SK-N-SH (cell line): ENCODE data around the gene FGGY. TPM values are rescaled to one million over a fixed set of nuclear protein-coding genes. Genes with fewer than 3 reads are reported as not detected.

Experiments used
- CTCF ChIA-PET: fragments of 300-600, 350-600 bp; formaldehyde crosslinking; extraction: SDS; loops from one replicate; lab custom pipeline; 2021; lab: Yijun Ruan, JAX
- POLR2A ChIA-PET: fragments of 350-600 bp; sonication (Branson Sonifier 250); formaldehyde crosslinking; extraction: SDS; loops from one replicate; lab custom pipeline; 2020; ENCODE audit warnings: antibody characterized with exemption, inconsistent platforms; lab: Yijun Ruan, JAX
- DNase-seq: peaks from one replicate; pipeline ENCODE4 v3.0.0; 2012
- H2AFZ ChIP-seq: fragments of 200-600 bp; sonication (generic); 2 replicates; pipeline ENCODE4 v1.8.1; 2016; ENCODE audit warnings: antibody characterized with exemption, mild to moderate bottlenecking, low read depth
- H3F3A ChIP-seq: fragments of 200-600 bp; sonication (generic); replicated peaks from 2 replicates; pipeline ENCODE3; 2016; ENCODE audit warnings: antibody characterized with exemption, mild to moderate bottlenecking; ENCODE audit not compliant: insufficient read depth
- H3K27ac ChIP-seq, 2 experiments: fragments of 200-500 bp in 1 of 2; fragments of 200-600 bp in 1 of 2; sonication (Bioruptor generic) in 1 of 2; sonication (generic), shearing (Covaris generic) in 1 of 2; 2 replicates each; pipeline versions ENCODE4 v1.5.1 to v1.6.1; 2014 to 2016; ENCODE audit warnings: low read depth in 2 of 2, inconsistent platforms in 1 of 2, low read length in 1 of 2, mild to moderate bottlenecking in 1 of 2, mixed read lengths in 1 of 2
- H3K27me3 ChIP-seq: fragments of 200-600 bp; sonication (generic), shearing (Covaris generic); 2 replicates; pipeline ENCODE4 v1.6.1; 2016; ENCODE audit warnings: mixed run types; ENCODE audit not compliant: insufficient read depth
- H3K36me3 ChIP-seq, 2 experiments: fragments of 200-500 bp in 1 of 2; fragments of 200-600 bp in 1 of 2; sonication (Bioruptor generic) in 1 of 2; sonication (generic) in 1 of 2; replicated peaks in 1 of 2; 2 replicates each; pipeline versions ENCODE3 to v1.5.1; 2014 to 2016; ENCODE audit warnings: low read length in 1 of 2, mild to moderate bottlenecking in 1 of 2; ENCODE audit not compliant: insufficient read depth in 2 of 2, control insufficient read depth in 1 of 2
- H3K4me1 ChIP-seq, 2 experiments: fragments of 200-500 bp in 1 of 2; fragments of 200-600 bp in 1 of 2; sonication (Bioruptor generic) in 1 of 2; sonication (generic), shearing (Covaris generic) in 1 of 2; 2 replicates each; pipeline versions ENCODE4 v1.5.1 to v1.6.1; 2014 to 2016; ENCODE audit warnings: low read depth in 1 of 2, low read length in 1 of 2, mixed run types in 1 of 2; ENCODE audit not compliant: insufficient read depth in 2 of 2, control insufficient read depth in 1 of 2
- H3K4me2 ChIP-seq: fragments of 200-600 bp; sonication (generic), shearing (Covaris generic); 2 replicates; pipeline ENCODE4 v1.6.1; 2017; ENCODE audit warnings: mixed run types
- H3K4me3 ChIP-seq, 2 experiments: fragments of 200-500 bp in 1 of 2; fragments of 200-600 bp in 1 of 2; sonication (Bioruptor generic) in 1 of 2; sonication (generic), shearing (Covaris generic) in 1 of 2; 2 replicates each; pipeline versions ENCODE4 v1.5.1 to v1.8.1; 2014 to 2016; ENCODE audit warnings: low read depth in 2 of 2, inconsistent platforms in 1 of 2, low read length in 1 of 2, mild to moderate bottlenecking in 1 of 2, mixed read lengths in 1 of 2, moderate library complexity in 1 of 2
- H3K79me2 ChIP-seq: fragments of 200-600 bp; sonication (generic); 2 replicates; pipeline ENCODE4 v1.8.1; 2017; ENCODE audit warnings: mild to moderate bottlenecking; ENCODE audit not compliant: insufficient read depth
- H3K9ac ChIP-seq: fragments of 200-600 bp; sonication (generic); 2 replicates; pipeline ENCODE4 v1.6.1; 2017; ENCODE audit warnings: mixed run types
- H3K9me2 ChIP-seq: fragments of 200-600 bp; sonication (generic); 2 replicates; pipeline ENCODE4 v1.6.1; 2017; ENCODE audit warnings: mixed run types
- H3K9me3 ChIP-seq: fragments of 200-600 bp; sonication (generic); 2 replicates; pipeline ENCODE4 v1.6.1; 2017; ENCODE audit warnings: mixed run types, mild to moderate bottlenecking, moderate library complexity
- H4K20me1 ChIP-seq: fragments of 200-600 bp; sonication (generic); 2 replicates; pipeline ENCODE4 v1.6.1; 2017; ENCODE audit warnings: mild to moderate bottlenecking, mixed run types; ENCODE audit not compliant: insufficient read depth
- EP300 ChIP-seq, 2 experiments: IDR thresholded peaks; 2 replicates each; pipeline versions ENCODE4 v1.4.0 to v1.6.1; 2012; ENCODE audit warnings: borderline replicate concordance in 1 of 2, low read depth in 1 of 2, low read length in 1 of 2
- FOXJ3 ChIP-seq: sonication (generic); formaldehyde crosslinking; IDR thresholded peaks from 2 replicates; pipeline ENCODE4 v1.5.1; 2020; ENCODE audit warnings: mild to moderate bottlenecking, missing genetic modification reagents
- FOXM1 ChIP-seq: IDR thresholded peaks from 2 replicates; pipeline ENCODE4 v1.4.0; 2012; ENCODE audit warnings: low read depth, mild to moderate bottlenecking
- GABPA ChIP-seq: IDR thresholded peaks from 2 replicates; pipeline ENCODE4 v1.4.0; 2012; ENCODE audit warnings: low read depth, mild to moderate bottlenecking
- MEF2A ChIP-seq: IDR thresholded peaks from 2 replicates; pipeline ENCODE4 v1.4.0; 2012; ENCODE audit warnings: low read depth, borderline replicate concordance
- MXI1 ChIP-seq: IDR thresholded peaks from 2 replicates; pipeline ENCODE4 v1.6.1; 2012; ENCODE audit warnings: mild to moderate bottlenecking, low read depth, low read length, improper control_type of control experiment
- NFIC ChIP-seq: IDR thresholded peaks from 2 replicates; pipeline ENCODE4 v1.4.0; 2012; ENCODE audit warnings: borderline replicate concordance
- NRF1 ChIP-seq: IDR thresholded peaks from 2 replicates; pipeline ENCODE4 v1.6.1; 2012; ENCODE audit warnings: low read depth, mild to moderate bottlenecking, low read length
- PBX3 ChIP-seq: IDR thresholded peaks from 2 replicates; pipeline ENCODE4; 2012
- POLR2AphosphoS5 ChIP-seq: IDR thresholded peaks from 2 replicates; pipeline ENCODE4 v1.6.1; 2012; ENCODE audit warnings: low read depth, low read length
- REST ChIP-seq: IDR thresholded peaks from 2 replicates; pipeline ENCODE4 v1.6.1; 2012; ENCODE audit warnings: mild to moderate bottlenecking, low read depth, low read length, moderate library complexity
- RXRA ChIP-seq: IDR thresholded peaks from 2 replicates; pipeline ENCODE4 v1.4.0; 2012; ENCODE audit warnings: low read depth, mild to moderate bottlenecking, borderline replicate concordance
- SIN3A ChIP-seq: IDR thresholded peaks from 2 replicates; pipeline ENCODE4 v1.6.1; 2012; ENCODE audit warnings: low read depth, mild to moderate bottlenecking, low read length, moderate library complexity, borderline replicate concordance
- TAF1 ChIP-seq: IDR thresholded peaks from 2 replicates; pipeline ENCODE4 v1.6.1; 2012; ENCODE audit warnings: low read depth, mild to moderate bottlenecking, low read length, moderate library complexity, borderline replicate concordance
- TCF12 ChIP-seq: IDR thresholded peaks from 2 replicates; pipeline ENCODE4 v1.4.0; 2012
- TEAD4 ChIP-seq: IDR thresholded peaks from 2 replicates; pipeline ENCODE4 v1.4.0; 2012; ENCODE audit warnings: mild to moderate bottlenecking, borderline replicate concordance; ENCODE audit not compliant: insufficient read depth
- USF1 ChIP-seq: IDR thresholded peaks from 2 replicates; pipeline ENCODE4 v1.4.0; 2012; ENCODE audit warnings: low read depth, borderline replicate concordance
- USF2 ChIP-seq: fragments of 150-350 bp; IDR thresholded peaks from 2 replicates; pipeline ENCODE4 v1.6.1; 2017; ENCODE audit warnings: antibody characterized with exemption, low read length, low read depth, borderline replicate concordance
- ZBTB33 ChIP-seq: IDR thresholded peaks from 2 replicates; pipeline ENCODE4 v1.4.0; 2012; ENCODE audit warnings: low read depth, borderline replicate concordance
- WGBS: methylation state at CpG from one replicate; pipeline ENCODE4 v1.1.6; 2017; ENCODE audit warnings: low lambda C conversion rate; 5-methylcytosine and 5-hydroxymethylcytosine counted together
- polyA plus RNA-seq, 3 experiments: library from polyadenylated mRNA; depleted of rRNA; stranded (reverse); fragments of >200 nt; gene quantifications; 2 replicates each; pipeline ENCODE4 v1.2.3, GENCODE V29; 2012

FGGY gene
- polyA plus RNA-seq, 1 of the 3 experiments (the other 2 are of a cell fraction): 10.3 TPM

- TF ChIP-seq REST (no peak), NRF1 (no peak), FOXJ3 (CRISPR knock-in tag) (no peak), POLR2AphosphoS5 (no peak), PBX3 (no peak), USF1 (no peak), TCF12 (no peak), RXRA (no peak), SIN3A (no peak), GABPA (no peak), NFIC (no peak), TAF1 (no peak)
- TF ChIP-seq, all 33 proteins: peak for 0
Observed at GRCh38 chr1:59384443-59384842, 87.5 kb downstream of the FGGY start (continued).

GRCh38 chr1:59388191-59388590 lies 91.3 kb downstream of the FGGY start:
- H2AFZ ChIP-seq: no peak overlapping the region
- H3K79me2 ChIP-seq: no peaks in the 10 kb centered on the region
- POLR2A ChIA-PET: no interaction called here
- WGBS: 95% methylated on average over 3 of the region's 3 CpGs
- no peaks in the 10 kb centered on the region for H4K20me1 ChIP-seq
- H3K4me3 ChIP-seq: no peak overlapping the region
- CTCF ChIA-PET: no interaction called here
- no peak for DNase-seq
- no peaks in the 10 kb centered on the region for H3K9me2 ChIP-seq
- no peaks in the 10 kb centered on the region for H3K9me3 ChIP-seq
- peaks cover 2 to 6% of the 10 kb centered on the region in 2 experiments; a peak in 3 of 4 replicates for H3K4me1 ChIP-seq
- H3F3A ChIP-seq: no peaks in the 10 kb centered on the region
- H3K27ac ChIP-seq: no peak overlapping the region
- H3K4me2 ChIP-seq: no peak overlapping the region
- H3K36me3 ChIP-seq: no peaks in the 10 kb centered on the region
- H3K27me3 ChIP-seq: no peaks in the 10 kb centered on the region
- no peak overlapping the region for H3K9ac ChIP-seq
- TF ChIP-seq TCF12 (no peak), TAF1 (no peak), MXI1 (no peak), NRF1 (no peak), FOXJ3 (CRISPR knock-in tag) (no peak), ZBTB33 (no peak), EP300 (IDR thresholded peaks at IDR 0.05; ENCODE audit: borderline replicate concordance in 1 of 2, low read depth in 1 of 2, low read length in 1 of 2) (no peak), MEF2A (no peak), POLR2AphosphoS5 (no peak), NFIC (no peak), FOXM1 (no peak), USF2 (no peak), PBX3 (no peak), TEAD4 (no peak)
